ENCODE measurements around the gene NUDC.

- TF ChIP-seq POLR2A (IDR thresholded peaks at IDR 0.05), result no peak
- TF ChIP-seq CTCF (IDR thresholded peaks at IDR 0.05), result no peak
Observed at GRCh38 chr1:26984291-26984690, 62.7 kb downstream of the NUDC start.

All from body of pancreas (tissue), 4 donors.